C4-2B (cell line): ENCODE measurements around the gene ALOXE3.
A peak's percentile ranks its signal among the peaks of the same experiment; 100 is the strongest.

Experiments used
- H3K27ac ChIP-seq: fragments of 450-650 bp; 2 replicates; pipeline ENCODE4 v1.5.1; 2017
- CTCF ChIP-seq: fragments of 450-650 bp; conservative IDR thresholded peaks from 2 replicates; pipeline ENCODE4 v1.5.1; 2017; ENCODE audit warnings: mild to moderate bottlenecking
- ZFX ChIP-seq: fragments of 450-650 bp; IDR thresholded peaks from 2 replicates; pipeline ENCODE4 v1.6.1; 2017

The ALOXE3 gene

GRCh38 chr17:8158267-8159031, 40.1 kb upstream of the ALOXE3 start:
- H3K27ac ChIP-seq, result peak overlapping the region; percentile 21
- TF ChIP-seq CTCF (peak; percentile 93), ZFX (no peak)

GRCh38 chr17:8156246-8156992, 38.1 kb upstream of the ALOXE3 start:
- TF ChIP-seq CTCF, result no peak
- no peak for TF ChIP-seq ZFX
- peak overlapping the region; percentile 76 for H3K27ac ChIP-seq

GRCh38 chr17:8155996-8156245, 37.6 kb upstream of the ALOXE3 start:
- no peak for TF ChIP-seq CTCF
- no peak for TF ChIP-seq ZFX
- H3K27ac ChIP-seq, result peak overlapping the region; percentile 76

GRCh38 chr17:8155231-8155995, 37.1 kb upstream of the ALOXE3 start:
- no peak for TF ChIP-seq CTCF
- no peak for TF ChIP-seq ZFX
- H3K27ac ChIP-seq, result peak overlapping the region; percentile 76

- TF ChIP-seq CTCF, result no peak
- TF ChIP-seq ZFX, result no peak
- peak overlapping the region; percentile 76 for H3K27ac ChIP-seq
These were observed 36.4 kb upstream of the ALOXE3 start for GRCh38 chr17:8154608-8155155.

GRCh38 chr17:8153957-8154607, 35.8 kb upstream of the ALOXE3 start:
- TF ChIP-seq ZFX (no peak), CTCF (no peak)
- peak overlapping the region; percentile 76 for H3K27ac ChIP-seq
